ENCODE results near the gene HFE. TPM values are rescaled to one million over a fixed set of nuclear protein-coding genes. Genes with fewer than 3 reads are reported as not detected.

HFE gene
- polyA plus RNA-seq, 1 donor (not counting 4 experiments of a cell fraction or from before 2014, with no cell fraction given) = 18.4 TPM

- Histone ChIP-seq H3K9ac (ENCODE audit: control insufficient read depth, extremely low read depth, insufficient read depth, low read length) (no peak overlapping the region), H3K27ac (ENCODE audit: control insufficient read depth, insufficient read depth, low read length) (no peak overlapping the region), H4K20me1 (ENCODE audit: control insufficient read depth, extremely low read depth, insufficient read depth, low read length) (no peaks in the 10 kb centered on the region), H3K79me2 (ENCODE audit: control insufficient read depth, insufficient read depth, low read length) (no peaks in the 10 kb centered on the region), H3K4me3 (ENCODE audit: control insufficient read depth in 2 of 3, extremely low read depth in 1 of 3, insufficient read depth in 2 of 3, low read depth in 1 of 3, low read length in 3 of 3) (no peak overlapping the region), H3K4me2 (ENCODE audit: control insufficient read depth, extremely low read depth, insufficient read depth, low read depth, low read length) (no peak overlapping the region), H3K9me1 (ENCODE audit: control insufficient read depth, extremely low read depth, insufficient read depth, low read length) (no peaks in the 10 kb centered on the region), H3K4me1 (ENCODE audit: control insufficient read depth, extremely low read depth, insufficient read depth, low read length) (peaks cover 3% of the 10 kb centered on the region), H3K9me3 (ENCODE audit: control insufficient read depth, low read depth, low read length) (no peaks in the 10 kb centered on the region), H2AFZ (ENCODE audit: control insufficient read depth, low read length) (no peak overlapping the region), H3K36me3 (ENCODE audit: control insufficient read depth in 2 of 2, extremely low read depth in 1 of 2, insufficient read depth in 2 of 2, low read length in 2 of 2) (no peaks in the 10 kb centered on the region), H3K27me3 (ENCODE audit: control insufficient read depth, extremely low read depth, insufficient read depth, low read length) (no peaks in the 10 kb centered on the region)
- FAIRE-seq = no peak
- no peak for DNase-seq (ENCODE audit: low read depth, low spot score)
- TF ChIP-seq CTCF (optimal IDR thresholded peaks at IDR 0.05 in 1 of 3, IDR thresholded peaks at IDR 0.05 in 1 of 3, conservative IDR thresholded peaks at IDR 0.05 in 1 of 3; ENCODE audit: extremely low read depth in 1 of 3, insufficient read depth in 2 of 3, low read length in 3 of 3) (no peak), EZH2 (IDR thresholded peaks at IDR 0.05; ENCODE audit: low read length) (no peak)
- dilution Hi-C loops (cut with MboI; ENCODE audit: extremely low pct_ligation_motif_present, low sequenced_read_pairs) = no loop called here
These were observed 19.9 kb upstream of the HFE start for GRCh38 chr6:26067367-26067766.

GRCh38 chr6:26068036-26068435 lies 19.2 kb upstream of the HFE start:
- no peak for DNase-seq (ENCODE audit: low read depth, low spot score)
- Histone ChIP-seq H3K9me1 (ENCODE audit: control insufficient read depth, extremely low read depth, insufficient read depth, low read length) (no peaks in the 10 kb centered on the region), H3K4me1 (ENCODE audit: control insufficient read depth, extremely low read depth, insufficient read depth, low read length) (peaks cover 3% of the 10 kb centered on the region), H3K4me2 (ENCODE audit: control insufficient read depth, extremely low read depth, insufficient read depth, low read depth, low read length) (no peak overlapping the region), H4K20me1 (ENCODE audit: control insufficient read depth, extremely low read depth, insufficient read depth, low read length) (no peaks in the 10 kb centered on the region), H3K4me3 (ENCODE audit: control insufficient read depth in 2 of 3, extremely low read depth in 1 of 3, insufficient read depth in 2 of 3, low read depth in 1 of 3, low read length in 3 of 3) (no peak overlapping the region), H2AFZ (ENCODE audit: control insufficient read depth, low read length) (no peak overlapping the region), H3K27ac (ENCODE audit: control insufficient read depth, insufficient read depth, low read length) (no peak overlapping the region), H3K27me3 (ENCODE audit: control insufficient read depth, extremely low read depth, insufficient read depth, low read length) (no peaks in the 10 kb centered on the region), H3K79me2 (ENCODE audit: control insufficient read depth, insufficient read depth, low read length) (no peaks in the 10 kb centered on the region), H3K9ac (ENCODE audit: control insufficient read depth, extremely low read depth, insufficient read depth, low read length) (no peak overlapping the region), H3K36me3 (ENCODE audit: control insufficient read depth in 2 of 2, extremely low read depth in 1 of 2, insufficient read depth in 2 of 2, low read length in 2 of 2) (no peaks in the 10 kb centered on the region), H3K9me3 (ENCODE audit: control insufficient read depth, low read depth, low read length) (no peaks in the 10 kb centered on the region)
- TF ChIP-seq EZH2 (IDR thresholded peaks at IDR 0.05; ENCODE audit: low read length) (no peak), CTCF (optimal IDR thresholded peaks at IDR 0.05 in 1 of 3, IDR thresholded peaks at IDR 0.05 in 1 of 3, conservative IDR thresholded peaks at IDR 0.05 in 1 of 3; ENCODE audit: extremely low read depth in 1 of 3, insufficient read depth in 2 of 3, low read length in 3 of 3) (no peak)
- no peak for FAIRE-seq
- dilution Hi-C loops (cut with MboI; ENCODE audit: extremely low pct_ligation_motif_present, low sequenced_read_pairs) = no loop called here

Data from keratinocyte (primary cell).